ENCODE measurements around the gene OCA2. TPM values are rescaled to one million over a fixed set of nuclear protein-coding genes. Genes with fewer than 3 reads are reported as not detected.

The OCA2 gene
- polyA plus RNA-seq, 1 donor (not counting 4 experiments of a cell fraction or from before 2014, with no cell fraction given): 0.05 TPM

- no peaks in the 10 kb centered on the region for H3K27me3 ChIP-seq (ENCODE audit: control insufficient read depth, extremely low read depth, insufficient read depth, low read length)
- no peak overlapping the region for H3K4me2 ChIP-seq (ENCODE audit: control insufficient read depth, extremely low read depth, insufficient read depth, low read depth, low read length)
- no peak for TF ChIP-seq EZH2 (IDR thresholded peaks at IDR 0.05; ENCODE audit: low read length)
- TF ChIP-seq, protein P1, sequence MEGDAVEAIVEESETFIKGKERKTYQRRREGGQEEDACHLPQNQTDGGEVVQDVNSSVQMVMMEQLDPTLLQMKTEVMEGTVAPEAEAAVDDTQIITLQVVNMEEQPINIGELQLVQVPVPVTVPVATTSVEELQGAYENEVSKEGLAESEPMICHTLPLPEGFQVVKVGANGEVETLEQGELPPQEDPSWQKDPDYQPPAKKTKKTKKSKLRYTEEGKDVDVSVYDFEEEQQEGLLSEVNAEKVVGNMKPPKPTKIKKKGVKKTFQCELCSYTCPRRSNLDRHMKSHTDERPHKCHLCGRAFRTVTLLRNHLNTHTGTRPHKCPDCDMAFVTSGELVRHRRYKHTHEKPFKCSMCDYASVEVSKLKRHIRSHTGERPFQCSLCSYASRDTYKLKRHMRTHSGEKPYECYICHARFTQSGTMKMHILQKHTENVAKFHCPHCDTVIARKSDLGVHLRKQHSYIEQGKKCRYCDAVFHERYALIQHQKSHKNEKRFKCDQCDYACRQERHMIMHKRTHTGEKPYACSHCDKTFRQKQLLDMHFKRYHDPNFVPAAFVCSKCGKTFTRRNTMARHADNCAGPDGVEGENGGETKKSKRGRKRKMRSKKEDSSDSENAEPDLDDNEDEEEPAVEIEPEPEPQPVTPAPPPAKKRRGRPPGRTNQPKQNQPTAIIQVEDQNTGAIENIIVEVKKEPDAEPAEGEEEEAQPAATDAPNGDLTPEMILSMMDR (optimal IDR thresholded peaks at IDR 0.05 in 1 of 3, IDR thresholded peaks at IDR 0.05 in 1 of 3, conservative IDR thresholded peaks at IDR 0.05 in 1 of 3; ENCODE audit: extremely low read depth in 1 of 3, insufficient read depth in 2 of 3, low read length in 3 of 3): no peak
- H4K20me1 ChIP-seq (ENCODE audit: control insufficient read depth, extremely low read depth, insufficient read depth, low read length): no peaks in the 10 kb centered on the region
- dilution Hi-C loops (cut with MboI; ENCODE audit: extremely low pct_ligation_motif_present, low sequenced_read_pairs): no loop called here
- H2AFZ ChIP-seq (ENCODE audit: control insufficient read depth, low read length): no peak overlapping the region
- peaks cover 0 to 14% of the 10 kb centered on the region in 2 experiments for H3K36me3 ChIP-seq (ENCODE audit: control insufficient read depth in 2 of 2, extremely low read depth in 1 of 2, insufficient read depth in 2 of 2, low read length in 2 of 2)
- H3K9me3 ChIP-seq (ENCODE audit: control insufficient read depth, low read depth, low read length): no peaks in the 10 kb centered on the region
- H3K79me2 ChIP-seq (ENCODE audit: control insufficient read depth, insufficient read depth, low read length): no peaks in the 10 kb centered on the region
- H3K9ac ChIP-seq (ENCODE audit: control insufficient read depth, extremely low read depth, insufficient read depth, low read length): no peak overlapping the region
- H3K27ac ChIP-seq (ENCODE audit: control insufficient read depth, insufficient read depth, low read length): no peak overlapping the region
- H3K9me1 ChIP-seq (ENCODE audit: control insufficient read depth, extremely low read depth, insufficient read depth, low read length): no peaks in the 10 kb centered on the region
- H3K4me3 ChIP-seq (ENCODE audit: control insufficient read depth in 2 of 3, extremely low read depth in 1 of 3, insufficient read depth in 2 of 3, low read depth in 1 of 3, low read length in 3 of 3): no peak overlapping the region
- DNase-seq (ENCODE audit: low read depth, low spot score) (no peak), FAIRE-seq (no peak)
- H3K4me1 ChIP-seq (ENCODE audit: control insufficient read depth, extremely low read depth, insufficient read depth, low read length): no peaks in the 10 kb centered on the region
These were observed 34.2 kb upstream of the OCA2 start for GRCh38 chr15:28133281-28133680.

DNA sequence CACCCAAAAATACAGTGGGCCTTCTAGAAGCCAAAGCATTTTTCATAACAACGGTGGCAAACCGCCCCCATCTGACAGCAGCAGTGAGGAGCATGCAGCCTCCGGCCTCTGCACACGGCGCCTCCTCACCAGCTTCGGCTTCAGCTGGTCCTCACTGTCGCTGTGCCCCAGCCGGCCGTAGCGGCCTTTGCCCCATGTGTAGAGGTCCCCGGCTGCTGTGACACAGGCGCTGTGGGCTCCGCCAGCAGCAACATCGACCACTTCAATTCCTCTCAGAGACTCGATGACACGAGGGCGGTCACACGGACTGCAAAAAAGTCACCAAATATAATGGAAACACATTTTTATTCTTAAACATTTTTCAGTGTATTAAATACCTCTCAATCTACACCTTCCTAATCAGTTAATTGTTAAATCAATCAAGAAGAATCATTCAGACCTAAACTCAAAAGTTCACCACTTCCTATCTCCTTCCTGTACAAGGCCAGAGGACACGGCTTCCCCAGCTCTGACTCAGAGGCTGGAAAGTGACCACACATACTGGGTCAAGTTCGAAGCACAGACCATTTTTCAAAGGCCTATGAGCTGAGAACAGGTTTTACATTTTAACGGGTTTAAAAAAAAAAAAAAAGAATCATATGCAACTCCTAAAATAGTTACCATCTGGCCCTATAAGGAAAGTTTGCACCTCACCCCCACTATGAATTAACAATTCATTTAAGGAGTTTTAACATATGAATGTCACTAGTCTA, 33.6 kb upstream of the OCA2 start:
- no peak for FAIRE-seq
- no peaks in the 10 kb centered on the region for H3K27me3 ChIP-seq (ENCODE audit: control insufficient read depth, extremely low read depth, insufficient read depth, low read length)
- no peaks in the 10 kb centered on the region for H3K4me1 ChIP-seq (ENCODE audit: control insufficient read depth, extremely low read depth, insufficient read depth, low read length)
- no peaks in the 10 kb centered on the region for H3K9me1 ChIP-seq (ENCODE audit: control insufficient read depth, extremely low read depth, insufficient read depth, low read length)
- H3K4me2 ChIP-seq (ENCODE audit: control insufficient read depth, extremely low read depth, insufficient read depth, low read depth, low read length): no peak overlapping the region
- H2AFZ ChIP-seq (ENCODE audit: control insufficient read depth, low read length): no peak overlapping the region
- no peak overlapping the region for H3K4me3 ChIP-seq (ENCODE audit: control insufficient read depth in 2 of 3, extremely low read depth in 1 of 3, insufficient read depth in 2 of 3, low read depth in 1 of 3, low read length in 3 of 3)
- dilution Hi-C loops (cut with MboI; ENCODE audit: extremely low pct_ligation_motif_present, low sequenced_read_pairs): no loop called here
- no peaks in the 10 kb centered on the region for H3K9me3 ChIP-seq (ENCODE audit: control insufficient read depth, low read depth, low read length)
- DNase-seq (ENCODE audit: low read depth, low spot score): no peak
- H4K20me1 ChIP-seq (ENCODE audit: control insufficient read depth, extremely low read depth, insufficient read depth, low read length): no peaks in the 10 kb centered on the region
- H3K9ac ChIP-seq (ENCODE audit: control insufficient read depth, extremely low read depth, insufficient read depth, low read length): no peak overlapping the region
- no peak overlapping the region for H3K27ac ChIP-seq (ENCODE audit: control insufficient read depth, insufficient read depth, low read length)
- peaks cover 0 to 14% of the 10 kb centered on the region in 2 experiments for H3K36me3 ChIP-seq (ENCODE audit: control insufficient read depth in 2 of 2, extremely low read depth in 1 of 2, insufficient read depth in 2 of 2, low read length in 2 of 2)
- H3K79me2 ChIP-seq (ENCODE audit: control insufficient read depth, insufficient read depth, low read length): no peaks in the 10 kb centered on the region
- TF ChIP-seq, protein P1 (optimal IDR thresholded peaks at IDR 0.05 in 1 of 3, IDR thresholded peaks at IDR 0.05 in 1 of 3, conservative IDR thresholded peaks at IDR 0.05 in 1 of 3; ENCODE audit: extremely low read depth in 1 of 3, insufficient read depth in 2 of 3, low read length in 3 of 3): no peak
- no peak for TF ChIP-seq EZH2 (IDR thresholded peaks at IDR 0.05; ENCODE audit: low read length)
